Embryonic facial prominence (tissue), 1 donor: ENCODE measurements around the gene AQP5.
"Not testable (repeated sequence)": the region's sequence is repeated elsewhere in the genome, so short reads cannot be mapped to it uniquely, and the experiment has no call there.

Experiments used
- DNase-seq: peaks from one replicate; pipeline ENCODE4 v3.0.0-alpha.2; 2016; ENCODE audit errors: extremely low spot score

Gene AQP5

GRCh38 chr12:49980501-49981349 lies 19.1 kb downstream of the AQP5 start:
- no peak for DNase-seq

- no peak for DNase-seq
These were observed 20.8 kb downstream of the AQP5 start for GRCh38 chr12:49982246-49983087.

- no peak for DNase-seq
These were observed 22.2 kb downstream of the AQP5 start for GRCh38 chr12:49983892-49984291.

- no peak for DNase-seq
These were observed 23.0 kb downstream of the AQP5 start for GRCh38 chr12:49984476-49985359.

GRCh38 chr12:49985981-49986380 lies 24.3 kb downstream of the AQP5 start:
- DNase-seq = no peak

- not testable (repeated sequence) for DNase-seq
These were observed 24.8 kb downstream of the AQP5 start for GRCh38 chr12:49986476-49986875.

- no peak for DNase-seq
These were observed 26.1 kb downstream of the AQP5 start for GRCh38 chr12:49987625-49988303.

GRCh38 chr12:49989400-49989799 lies 27.7 kb downstream of the AQP5 start:
- not testable (repeated sequence) for DNase-seq

- DNase-seq = no peak
These were observed 28.6 kb downstream of the AQP5 start for GRCh38 chr12:49990273-49990672.

GRCh38 chr12:49998453-49998852 lies 36.8 kb downstream of the AQP5 start:
- no peak for DNase-seq

GRCh38 chr12:50003595-50003994 lies 41.9 kb downstream of the AQP5 start:
- no peak for DNase-seq

- no peak for DNase-seq
These were observed 43.0 kb downstream of the AQP5 start for GRCh38 chr12:50004696-50005095.

GRCh38 chr12:50005175-50005574 lies 43.5 kb downstream of the AQP5 start:
- DNase-seq = no peak

GRCh38 chr12:50006280-50006679 lies 44.6 kb downstream of the AQP5 start:
- no peak for DNase-seq

GRCh38 chr12:50006754-50007442 lies 45.2 kb downstream of the AQP5 start:
- no peak for DNase-seq

GRCh38 chr12:50013361-50014147 lies 51.9 kb downstream of the AQP5 start:
- no peak for DNase-seq

- no peak for DNase-seq
These were observed 52.7 kb downstream of the AQP5 start for GRCh38 chr12:50014342-50014741.
